ENCODE data around the gene ESPNL. TPM values are rescaled to one million over a fixed set of nuclear protein-coding genes. Genes with fewer than 3 reads are reported as not detected.

ESPNL gene
- total RNA-seq, 2 donors from 2014 or later = 0.15 to 0.86 TPM

- no peak overlapping the region for H3K27ac ChIP-seq (ENCODE audit: low read depth, low read length)
- no peaks in the 10 kb centered on the region for H3K4me1 ChIP-seq (ENCODE audit: control insufficient read depth, insufficient read depth, low read length)
- H3K27ac Mint-ChIP-seq = no peak overlapping the region
- peaks cover 28% of the 10 kb centered on the region for H3K36me3 ChIP-seq (ENCODE audit: control insufficient read depth, insufficient read depth, low read length)
- H3K27me3 ChIP-seq (ENCODE audit: control insufficient read depth, insufficient read depth, low read length, poor library complexity, severe bottlenecking) = no peaks in the 10 kb centered on the region
- H3K36me3 Mint-ChIP-seq (ENCODE audit: low read depth) = peaks cover 82% of the 10 kb centered on the region
- no peak overlapping the region for H3K4me3 ChIP-seq (ENCODE audit: low read length)
- no peak overlapping the region for H3K4me3 Mint-ChIP-seq
- no peak for TF ChIP-seq CTCF (conservative IDR thresholded peaks at IDR 0.05)
- 81 to 100% methylated on average over 3 to 7 of the region's 7 CpGs for WGBS, 2 experiments (ENCODE audit: insufficient coverage in 1 of 2, insufficient read length in 1 of 2)
- no peaks in the 10 kb centered on the region for H3K9me3 ChIP-seq (ENCODE audit: control insufficient read depth, low read length)
- no peak for DNase-seq
- no peak overlapping the region for H3K9ac ChIP-seq (ENCODE audit: extremely low read depth, low read length, poor library complexity, severe bottlenecking)
- no peaks in the 10 kb centered on the region for H3K4me1 Mint-ChIP-seq
- peaks cover 5% of the 10 kb centered on the region for H3K9me3 Mint-ChIP-seq
- H3K27me3 Mint-ChIP-seq (ENCODE audit: insufficient read depth) = no peaks in the 10 kb centered on the region
Observed at GRCh38 chr2:238082827-238083226, 17.3 kb upstream of the ESPNL start.

- no peak for DNase-seq
- Histone ChIP-seq H3K9me3 (ENCODE audit: control insufficient read depth, low read length) (no peaks in the 10 kb centered on the region), H3K9ac (ENCODE audit: extremely low read depth, low read length, poor library complexity, severe bottlenecking) (no peak overlapping the region), H3K36me3 (ENCODE audit: control insufficient read depth, insufficient read depth, low read length) (peaks cover 28% of the 10 kb centered on the region), H3K27me3 (ENCODE audit: control insufficient read depth, insufficient read depth, low read length, poor library complexity, severe bottlenecking) (no peaks in the 10 kb centered on the region), H3K4me1 (ENCODE audit: control insufficient read depth, insufficient read depth, low read length) (no peaks in the 10 kb centered on the region), H3K27ac (ENCODE audit: low read depth, low read length) (no peak overlapping the region), H3K4me3 (ENCODE audit: low read length) (no peak overlapping the region)
- H3K27ac Mint-ChIP-seq = no peak overlapping the region
- H3K9me3 Mint-ChIP-seq = peaks cover 5% of the 10 kb centered on the region
- no peak overlapping the region for H3K4me3 Mint-ChIP-seq
- H3K4me1 Mint-ChIP-seq = no peaks in the 10 kb centered on the region
- peaks cover 77% of the 10 kb centered on the region for H3K36me3 Mint-ChIP-seq (ENCODE audit: low read depth)
- H3K27me3 Mint-ChIP-seq (ENCODE audit: insufficient read depth) = no peaks in the 10 kb centered on the region
- WGBS, 2 experiments (ENCODE audit: insufficient coverage in 1 of 2, insufficient read length in 1 of 2) = 75 to 78% methylated on average over 4 to 5 of the region's 5 CpGs
- no peak for TF ChIP-seq CTCF (conservative IDR thresholded peaks at IDR 0.05)
Observed at GRCh38 chr2:238083919-238084318, 16.2 kb upstream of the ESPNL start.

GRCh38 chr2:238084761-238085160, 15.4 kb upstream of the ESPNL start:
- Mint-ChIP-seq H3K27me3 (ENCODE audit: insufficient read depth) (no peaks in the 10 kb centered on the region), H3K9me3 (peaks cover 4% of the 10 kb centered on the region), H3K4me1 (no peaks in the 10 kb centered on the region), H3K4me3 (no peak overlapping the region), H3K36me3 (ENCODE audit: low read depth) (peaks cover 71% of the 10 kb centered on the region), H3K27ac (no peak overlapping the region)
- TF ChIP-seq CTCF (conservative IDR thresholded peaks at IDR 0.05) = no peak
- DNase-seq = no peak
- H3K36me3 ChIP-seq (ENCODE audit: control insufficient read depth, insufficient read depth, low read length) = peaks cover 28% of the 10 kb centered on the region
- no peaks in the 10 kb centered on the region for H3K9me3 ChIP-seq (ENCODE audit: control insufficient read depth, low read length)
- no peaks in the 10 kb centered on the region for H3K27me3 ChIP-seq (ENCODE audit: control insufficient read depth, insufficient read depth, low read length, poor library complexity, severe bottlenecking)
- no peak overlapping the region for H3K27ac ChIP-seq (ENCODE audit: low read depth, low read length)
- no peaks in the 10 kb centered on the region for H3K4me1 ChIP-seq (ENCODE audit: control insufficient read depth, insufficient read depth, low read length)
- no peak overlapping the region for H3K9ac ChIP-seq (ENCODE audit: extremely low read depth, low read length, poor library complexity, severe bottlenecking)
- WGBS, 2 experiments (ENCODE audit: insufficient coverage in 1 of 2, insufficient read length in 1 of 2) = 94 to 99% methylated on average over 5 to 7 of the region's 7 CpGs
- no peak overlapping the region for H3K4me3 ChIP-seq (ENCODE audit: low read length)

Measured in endodermal cell (in vitro differentiated cells).